GM21447 (cell line): ENCODE results near the gene EYA3.

Experiments used
- ATAC-seq: cut with Tn5 transposase; IDR thresholded peaks from one replicate; pipeline ENCODE4 v1.9.1; 2021; ENCODE audit not compliant: unreplicated experiment

EYA3 gene

GRCh38 chr1:28088168-28088961 is at the start of gene EYA3:
EYA3 (minus strand) TSS chr1:28088610; CDS start chr1:28058026, 30,584 bp downstream.
- ATAC-seq = peak; percentile 95

DNA sequence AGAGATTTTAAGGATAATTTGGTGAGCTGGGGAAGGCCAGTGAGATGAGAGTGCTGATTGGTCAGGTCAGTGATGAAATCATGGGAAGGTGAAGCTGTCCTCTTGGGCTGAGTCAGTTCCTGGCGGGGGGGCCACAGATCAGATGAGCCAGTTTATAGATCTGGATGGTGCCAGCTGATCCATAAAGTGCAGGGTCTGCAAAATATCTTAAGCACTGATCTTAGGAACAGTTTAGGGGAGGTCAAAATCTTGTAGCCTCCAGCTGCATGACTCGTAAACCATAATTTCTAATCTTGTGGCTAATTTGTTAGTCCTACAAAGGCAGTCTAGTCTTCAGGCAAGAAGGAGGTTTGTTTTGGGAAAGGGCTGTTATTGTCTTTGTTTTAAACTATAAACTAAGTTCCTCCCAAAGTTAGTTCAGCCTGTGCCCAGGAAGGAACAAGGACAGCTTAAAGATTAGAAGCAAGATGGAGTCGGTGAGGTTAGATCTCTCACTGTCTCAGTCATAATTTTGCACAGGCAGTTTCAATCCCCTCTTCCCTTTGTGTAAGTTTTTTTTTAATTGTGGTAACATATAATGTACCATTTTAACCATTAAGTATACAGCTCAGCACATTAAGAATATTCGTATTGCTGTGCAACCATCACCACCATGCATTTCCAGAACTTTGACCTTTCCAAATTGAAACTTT is 48.7 kb upstream of the EYA3 start:
- no peak for ATAC-seq

DNA sequence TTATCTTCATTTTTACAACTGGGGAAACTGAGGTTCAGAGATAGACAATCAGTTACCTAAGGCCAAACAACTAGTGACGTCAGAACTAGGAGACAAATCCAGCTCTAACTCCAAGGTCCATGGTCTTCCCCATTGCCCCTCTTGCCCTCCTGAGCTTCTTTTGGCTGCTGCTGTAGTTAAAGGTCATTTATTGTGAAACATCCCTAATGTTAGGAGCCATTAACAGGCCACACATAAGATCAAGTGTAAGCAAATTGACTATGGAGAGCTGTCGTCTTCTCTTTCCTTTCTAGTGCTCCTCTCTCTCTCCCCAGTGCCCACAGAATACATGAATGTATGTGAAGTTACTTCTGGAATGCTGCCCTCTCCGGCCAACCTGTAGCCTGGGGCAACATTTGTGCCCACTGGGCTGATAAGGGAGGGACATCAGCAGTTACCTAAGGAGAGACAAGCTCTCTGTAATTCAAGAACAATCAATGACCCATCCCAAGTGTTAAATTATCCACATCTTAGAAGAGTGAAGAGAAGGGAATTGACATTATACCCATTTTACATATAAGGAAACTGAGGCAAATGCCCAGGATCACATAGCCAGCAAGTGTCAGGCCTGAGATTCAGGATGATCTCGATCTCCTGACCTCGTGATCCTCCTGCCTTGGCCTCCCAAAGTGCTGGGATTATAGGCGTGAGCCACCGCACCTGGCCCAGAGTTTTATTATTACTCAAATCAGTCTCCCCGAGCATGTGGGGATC is 47.9 kb upstream of the EYA3 start:
- no peak for ATAC-seq

DNA sequence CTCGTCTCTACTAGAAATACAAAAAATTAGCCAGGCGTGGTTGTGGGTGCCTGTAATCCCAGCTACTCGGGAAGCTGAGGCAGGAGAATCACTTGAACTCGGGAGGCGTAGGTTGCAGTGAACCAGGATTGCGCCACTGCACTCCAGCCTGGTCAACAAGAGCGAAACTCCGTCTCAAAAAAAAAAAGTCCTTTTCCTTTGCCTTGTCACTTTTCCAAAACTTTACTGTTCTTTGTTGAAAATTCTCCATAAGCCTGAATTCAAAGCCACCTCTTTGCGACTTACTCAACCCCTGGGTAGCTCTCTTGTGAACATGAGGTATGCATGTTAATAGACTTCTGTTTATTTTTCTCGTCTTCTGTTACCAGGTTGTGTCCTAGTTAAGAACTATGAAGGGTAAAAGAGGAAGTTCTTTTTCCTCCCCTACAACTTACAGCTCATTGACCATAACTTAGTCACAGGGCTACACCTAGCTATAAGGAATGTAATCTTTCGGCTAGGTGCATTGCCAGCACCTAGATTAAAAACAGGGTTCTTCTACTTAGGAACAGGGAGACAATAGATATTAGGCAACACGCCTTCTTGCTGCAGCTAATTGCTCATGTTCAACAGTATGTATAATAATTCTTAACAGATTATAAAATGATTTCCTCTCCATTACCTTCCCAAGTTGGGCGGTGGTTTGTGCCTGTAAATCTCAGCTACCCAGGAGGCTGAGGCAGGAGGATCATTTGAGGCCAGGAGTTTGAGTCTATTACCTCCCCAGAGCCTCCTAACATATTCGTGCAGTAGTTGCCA is 47.2 kb upstream of the EYA3 start:
- ATAC-seq = no peak

GRCh38 chr1:28134651-28135207 is 46.3 kb upstream of the EYA3 start:
- ATAC-seq = no peak

DNA sequence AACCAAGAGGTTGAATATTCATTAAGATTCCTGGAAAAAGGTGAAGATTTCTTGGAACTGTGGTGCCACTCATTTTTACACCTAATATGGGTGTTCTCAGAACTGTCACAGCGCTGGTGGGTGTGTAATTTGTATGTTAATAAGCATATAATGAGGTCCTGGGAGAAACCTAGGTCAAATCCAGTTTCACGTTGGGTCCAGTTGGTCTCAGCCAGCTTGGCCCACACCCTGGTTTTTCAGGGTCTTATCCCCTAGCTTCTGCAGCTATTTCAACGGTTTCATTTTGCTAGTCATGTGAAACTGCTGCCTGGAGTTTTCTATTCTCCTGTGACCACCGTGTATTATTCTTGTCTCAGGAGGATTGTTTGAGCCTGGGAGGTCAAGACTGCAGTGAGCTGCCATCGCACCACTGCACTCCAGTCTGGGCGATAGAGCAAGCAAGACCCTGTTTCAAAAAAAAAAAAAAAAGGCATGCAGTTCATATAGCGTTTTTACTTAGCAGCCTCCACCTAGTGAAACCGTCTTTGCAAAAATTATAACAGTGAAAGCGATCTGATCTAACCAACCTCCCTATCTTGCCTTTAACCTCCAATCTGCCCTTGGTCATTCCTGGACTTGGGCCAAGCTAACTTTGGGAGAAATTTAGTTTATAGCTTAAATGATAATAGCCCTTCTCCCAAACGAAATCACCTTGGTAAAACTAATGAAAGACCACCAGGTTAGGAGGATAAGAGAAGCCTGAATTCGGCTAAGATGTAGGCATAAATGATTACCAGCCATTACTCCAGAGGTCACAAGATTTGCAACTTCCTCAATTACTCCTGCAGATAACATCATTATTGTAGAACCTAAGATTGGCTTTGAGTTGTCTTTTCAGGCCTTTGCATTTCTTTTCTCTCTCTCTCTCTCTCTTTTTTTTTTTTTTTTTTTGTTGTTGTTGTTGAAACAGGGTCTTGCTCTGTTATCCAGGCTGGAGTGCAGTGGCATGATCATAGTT is 44.1 kb upstream of the EYA3 start:
- ATAC-seq = no peak

GRCh38 chr1:28130901-28131300 is 42.5 kb upstream of the EYA3 start:
- no peak for ATAC-seq

DNA sequence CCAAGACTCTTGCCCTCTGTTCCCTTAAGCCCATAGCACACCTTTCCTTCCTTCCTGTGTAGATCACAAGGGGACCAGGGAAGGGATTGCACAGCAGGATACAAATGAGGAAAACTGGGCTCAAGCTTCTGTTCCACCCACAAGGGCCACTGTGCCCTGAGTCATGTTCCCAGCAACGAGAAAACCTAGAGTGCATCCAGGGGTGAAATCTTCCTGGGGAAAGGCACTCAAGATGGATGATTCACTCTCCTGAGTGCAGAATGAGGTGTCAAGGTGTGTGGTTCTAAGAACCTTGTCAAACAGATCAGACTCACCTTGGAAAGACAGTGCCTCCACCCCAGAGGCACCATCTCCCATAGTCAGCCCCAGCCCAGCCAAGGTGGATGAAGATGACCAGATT is 40.7 kb upstream of the EYA3 start:
- ATAC-seq = no peak

- peak; percentile 76 for ATAC-seq
Measured at GRCh38 chr1:28127617-28128257, 39.3 kb upstream of the EYA3 start.

DNA sequence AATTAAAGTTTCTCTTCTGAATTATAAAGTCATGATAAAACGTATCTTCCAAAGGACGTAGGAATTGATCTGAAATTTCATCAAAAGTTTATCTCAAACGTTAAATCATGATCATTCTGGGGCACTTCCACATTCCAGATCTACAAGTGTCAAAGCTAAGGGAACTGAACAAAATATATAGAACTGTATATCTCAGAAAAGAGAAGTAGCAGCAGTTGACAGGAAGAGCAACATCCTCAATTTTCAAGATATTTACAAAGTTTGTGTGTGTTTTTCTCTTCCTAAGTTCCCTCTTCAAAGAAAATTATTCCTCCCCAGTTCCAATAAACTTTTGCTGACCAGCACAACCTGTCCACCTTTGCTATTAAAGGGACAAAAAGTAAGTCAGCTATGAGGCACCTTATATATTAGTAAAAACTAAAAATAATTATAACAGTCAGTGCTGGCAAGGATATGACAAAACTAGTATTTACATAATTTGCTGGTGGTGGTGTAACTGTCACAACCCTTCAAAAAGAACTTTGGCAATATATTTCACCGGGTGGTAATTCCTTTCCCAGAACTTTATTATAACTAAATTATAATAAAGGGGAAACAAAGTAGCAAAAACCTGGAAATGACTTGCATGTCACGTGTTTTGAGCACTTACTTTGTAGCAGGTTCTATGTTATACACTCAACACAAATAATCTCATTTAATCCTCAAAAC is 38.5 kb upstream of the EYA3 start:
- no peak for ATAC-seq

GRCh38 chr1:28126212-28126611 is 37.8 kb upstream of the EYA3 start:
- ATAC-seq = no peak

- ATAC-seq = no peak
Measured at GRCh38 chr1:28123461-28123961, 35.1 kb upstream of the EYA3 start.

DNA sequence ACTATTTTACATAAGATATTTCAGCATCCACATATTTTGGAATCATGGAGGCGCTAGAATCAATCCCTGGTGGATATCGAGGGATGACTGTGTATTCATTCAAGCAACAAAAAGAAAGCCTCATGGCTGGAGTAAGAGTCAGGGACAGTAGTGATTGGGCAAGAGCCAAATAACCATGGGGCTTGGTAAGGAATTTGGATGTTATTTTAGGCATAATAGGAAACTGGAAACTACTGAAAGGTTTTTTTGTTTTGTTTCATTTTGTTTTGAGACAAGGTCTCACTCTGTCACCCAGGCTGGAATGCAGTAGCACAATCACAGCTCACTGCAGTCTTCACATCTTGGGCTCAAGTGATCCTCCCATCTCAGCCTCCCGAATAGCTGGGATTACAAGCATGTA is 33.8 kb upstream of the EYA3 start:
- no peak for ATAC-seq

DNA sequence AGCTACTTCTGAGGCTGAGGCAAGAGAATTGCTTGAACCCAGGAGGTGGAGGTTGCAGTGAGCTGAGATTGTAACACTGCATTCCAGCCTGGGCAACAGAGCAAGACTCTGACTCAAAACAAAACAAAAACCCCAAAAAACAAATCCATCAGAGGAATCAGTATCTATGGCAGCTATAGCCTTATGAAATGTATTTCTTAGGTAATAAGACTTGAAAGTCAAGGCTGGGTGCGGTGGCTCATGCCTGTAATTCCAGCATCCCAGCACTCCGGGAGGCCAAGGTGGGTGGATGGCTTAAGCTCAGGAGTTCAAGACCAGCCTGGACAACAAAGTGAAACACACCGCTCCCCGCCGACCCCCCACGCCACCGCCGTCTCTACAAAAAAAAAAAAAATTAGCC is 31.1 kb upstream of the EYA3 start:
- ATAC-seq = no peak

DNA sequence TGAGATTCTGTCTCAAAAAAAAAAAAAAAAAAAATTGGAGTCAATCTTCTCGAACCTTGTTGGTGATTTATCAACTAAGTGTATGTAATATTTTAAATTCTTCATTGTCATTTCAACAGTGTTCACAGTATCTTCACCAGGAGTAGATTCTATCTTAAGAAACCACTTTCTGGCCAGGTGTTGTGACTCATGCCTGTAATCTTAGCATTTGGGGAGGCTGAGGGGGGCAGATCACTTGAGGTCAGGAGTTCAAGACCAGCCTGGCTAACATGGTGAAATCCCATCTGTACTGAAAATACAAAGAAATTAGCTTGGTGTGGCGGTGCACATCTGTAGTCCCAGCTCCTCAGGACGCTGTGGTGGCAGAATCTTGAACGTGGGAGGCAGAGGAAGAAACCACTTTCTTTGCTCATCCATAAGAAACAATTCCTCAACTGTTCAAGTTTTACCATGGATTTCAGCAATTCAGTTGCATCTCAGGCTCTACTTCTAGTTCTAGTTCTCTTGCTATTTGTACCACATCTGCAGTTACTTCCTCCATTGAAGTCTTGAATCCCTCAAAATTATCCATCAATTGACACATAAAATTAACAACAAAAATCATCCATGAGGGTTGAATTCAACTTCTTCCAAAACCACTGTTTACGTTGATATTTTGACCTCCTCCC is 30.4 kb upstream of the EYA3 start:
- no peak for ATAC-seq

DNA sequence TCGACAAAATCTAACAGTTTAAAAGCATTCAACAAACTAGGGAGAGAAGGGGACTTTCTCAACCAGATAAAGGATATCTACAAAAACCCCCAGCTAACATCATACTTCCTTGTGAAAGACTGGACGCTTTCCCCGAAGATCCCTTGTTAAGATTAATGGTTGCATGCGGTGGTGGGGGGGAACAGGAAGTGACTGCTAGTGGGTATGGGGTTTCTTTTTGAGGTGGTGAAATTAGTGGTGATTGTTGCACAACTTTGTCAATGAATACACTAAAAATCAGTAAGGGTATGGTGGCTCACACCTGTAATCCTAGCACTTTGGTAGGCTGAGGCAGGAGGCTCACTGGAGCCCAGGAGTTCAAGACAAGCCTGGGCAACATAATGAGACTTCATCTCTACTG is 26.9 kb upstream of the EYA3 start:
- ATAC-seq = no peak

DNA sequence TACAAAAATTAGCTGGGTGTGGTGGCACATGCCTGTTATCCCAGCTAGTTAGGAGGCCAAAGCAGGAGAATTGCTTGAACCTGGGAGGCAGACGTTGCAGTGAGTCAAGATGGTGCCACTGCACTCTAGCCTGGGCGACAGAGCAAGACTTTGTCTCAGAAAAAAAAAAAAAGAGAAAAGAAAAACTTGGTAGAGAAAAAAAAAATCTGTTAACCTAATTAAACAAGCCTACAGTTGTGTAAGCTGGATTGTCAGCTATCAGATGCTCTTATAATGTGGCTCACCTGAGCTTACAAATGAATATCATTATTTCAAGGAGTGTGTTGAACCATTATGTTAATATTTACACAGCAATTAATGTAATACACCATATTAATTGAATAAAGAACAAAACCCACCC is 26.4 kb upstream of the EYA3 start:
- no peak for ATAC-seq

- ATAC-seq = no peak
Measured at GRCh38 chr1:28113242-28113572, 24.8 kb upstream of the EYA3 start.
